ENCODE results near the gene USP12.
"Not testable (repeated sequence)": the region's sequence is repeated elsewhere in the genome, so short reads cannot be mapped to it uniquely, and the experiment has no call there.

The USP12 gene

DNA sequence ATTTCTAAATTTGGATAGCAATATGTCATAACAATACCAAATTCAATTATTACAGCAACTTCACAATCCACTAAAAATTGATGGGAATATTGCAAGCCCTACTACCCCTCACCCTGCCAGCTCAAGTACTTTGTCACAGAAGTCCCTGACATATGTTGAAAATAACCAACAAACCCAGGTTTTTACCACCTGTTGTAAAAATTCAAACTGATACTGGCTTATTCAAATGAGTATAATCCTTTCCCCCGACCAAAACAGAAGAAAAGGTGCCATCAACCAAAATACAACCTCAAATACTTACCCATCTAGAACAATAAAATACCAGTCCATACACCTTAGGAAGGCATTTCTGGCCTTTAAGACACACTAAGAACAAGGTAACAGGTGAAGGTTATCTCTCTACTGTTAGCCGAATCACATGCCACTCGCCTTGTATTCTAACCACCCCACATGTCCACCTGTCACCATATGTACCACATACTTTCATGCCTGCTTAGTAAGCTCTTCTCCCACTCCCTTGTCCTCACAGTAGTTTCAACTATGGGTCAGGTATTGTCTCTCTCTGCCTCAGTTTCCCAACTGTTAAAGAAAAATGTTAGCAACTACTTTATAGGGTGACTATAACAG, 53.1 kb downstream of the USP12 start:
- DNase-seq, result no peak

- DNase-seq, result no peak
These were observed 53.7 kb downstream of the USP12 start for GRCh38 chr13:27117952-27118351.

DNA sequence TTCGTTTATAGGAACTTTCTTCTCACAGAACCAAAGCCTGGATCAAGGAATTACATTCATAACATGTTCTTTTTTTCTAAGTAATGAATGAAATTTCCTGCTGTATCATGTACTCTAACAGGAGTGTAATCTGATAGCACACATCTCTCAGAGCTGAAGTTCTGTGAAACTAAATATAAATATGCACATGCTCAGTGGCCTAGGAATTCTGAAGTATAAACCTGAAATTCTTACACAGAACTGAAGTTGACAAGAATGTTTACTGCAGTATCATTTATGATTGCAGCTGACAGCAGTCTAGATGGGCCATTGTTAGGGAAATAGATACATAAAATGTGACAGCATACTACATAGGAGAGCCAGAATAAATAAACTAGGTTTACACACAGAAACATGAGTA, 54.5 kb downstream of the USP12 start:
- DNase-seq, result no peak

GRCh38 chr13:27113436-27113835, 58.2 kb downstream of the USP12 start:
- DNase-seq, result no peak

- DNase-seq, result no peak
These were observed 59.6 kb downstream of the USP12 start for GRCh38 chr13:27112006-27112405.

DNA sequence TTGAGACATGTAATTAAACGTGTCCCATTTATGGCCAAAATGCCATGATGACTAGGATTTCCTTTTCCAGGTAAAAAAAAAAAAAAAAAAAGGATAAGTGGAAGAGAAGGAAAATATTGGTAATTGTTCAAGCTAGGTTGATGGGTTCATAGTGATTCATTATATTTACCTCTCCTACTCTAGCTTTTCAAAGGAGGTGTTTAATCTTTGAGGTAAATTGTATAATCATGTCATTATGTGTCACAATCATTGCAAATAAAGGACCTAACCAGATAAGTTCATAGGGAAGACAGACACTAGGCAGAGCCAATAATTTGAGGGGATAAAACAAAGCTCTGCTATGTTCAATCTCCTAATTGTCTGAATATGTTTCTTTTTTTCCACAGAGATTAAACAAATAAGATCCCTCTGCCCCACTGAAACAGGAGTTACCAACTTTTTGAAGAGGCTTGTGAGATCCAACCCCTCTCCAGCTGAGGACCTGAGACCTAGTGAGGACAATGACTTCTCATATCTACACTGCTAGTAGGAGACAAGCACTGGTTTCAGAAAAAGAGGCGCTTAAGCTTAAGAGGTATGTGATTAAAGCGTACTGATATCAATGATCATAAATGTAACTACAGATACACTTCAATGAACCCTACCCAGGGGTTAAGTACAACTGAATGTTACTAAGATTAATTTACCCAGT, 61.4 kb downstream of the USP12 start:
- no peak for DNase-seq

DNA sequence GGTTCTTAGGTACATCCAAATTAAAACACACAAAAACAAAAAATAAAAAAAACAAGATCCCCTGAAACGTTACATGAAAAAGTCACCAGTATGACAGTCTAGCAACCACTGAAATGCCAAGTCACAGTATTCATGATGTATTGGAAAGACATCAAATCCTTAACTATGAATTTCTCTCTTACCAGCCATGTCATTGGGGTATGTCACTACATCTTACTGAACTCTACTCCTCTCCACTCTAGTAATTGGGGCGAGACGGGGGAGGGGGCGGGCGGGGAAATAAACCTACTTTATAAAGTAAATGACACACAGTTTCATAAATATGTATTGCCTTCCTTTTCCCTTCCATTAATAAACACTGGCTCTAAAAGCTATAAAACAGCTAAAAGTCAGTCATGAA, 65.5 kb downstream of the USP12 start:
- no peak for DNase-seq

- no peak for DNase-seq
These were observed 67.0 kb downstream of the USP12 start for GRCh38 chr13:27104606-27105005.

DNA sequence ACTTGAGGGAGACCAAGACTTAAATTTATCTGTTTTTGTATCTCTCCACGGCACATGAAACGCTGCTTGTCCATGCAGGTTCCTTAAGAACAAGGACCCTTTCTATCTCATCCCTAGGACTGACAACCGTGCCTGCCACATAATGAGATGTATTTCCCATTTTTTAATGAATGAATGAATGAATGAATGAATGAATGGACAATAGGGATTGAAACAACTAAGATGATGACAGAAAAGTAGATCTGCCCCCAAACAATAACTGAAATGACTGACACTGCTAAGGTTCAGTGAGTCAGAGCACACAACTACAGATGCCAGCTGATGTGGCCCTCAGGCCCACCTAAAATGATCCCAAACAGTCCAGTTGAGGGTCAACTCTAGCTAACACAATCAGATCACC, 69.8 kb downstream of the USP12 start:
- no peak for DNase-seq

- DNase-seq, result no peak
These were observed 70.3 kb downstream of the USP12 start for GRCh38 chr13:27101289-27101688.

GRCh38 chr13:27097691-27098090, 73.9 kb downstream of the USP12 start:
- DNase-seq, result no peak

- DNase-seq, result no peak
These were observed 80.2 kb downstream of the USP12 start for GRCh38 chr13:27091451-27091850.

- DNase-seq, result no peak
These were observed 83.0 kb downstream of the USP12 start for GRCh38 chr13:27088619-27089018.

- DNase-seq, result no peak
These were observed 84.9 kb downstream of the USP12 start for GRCh38 chr13:27086599-27087265.

DNA sequence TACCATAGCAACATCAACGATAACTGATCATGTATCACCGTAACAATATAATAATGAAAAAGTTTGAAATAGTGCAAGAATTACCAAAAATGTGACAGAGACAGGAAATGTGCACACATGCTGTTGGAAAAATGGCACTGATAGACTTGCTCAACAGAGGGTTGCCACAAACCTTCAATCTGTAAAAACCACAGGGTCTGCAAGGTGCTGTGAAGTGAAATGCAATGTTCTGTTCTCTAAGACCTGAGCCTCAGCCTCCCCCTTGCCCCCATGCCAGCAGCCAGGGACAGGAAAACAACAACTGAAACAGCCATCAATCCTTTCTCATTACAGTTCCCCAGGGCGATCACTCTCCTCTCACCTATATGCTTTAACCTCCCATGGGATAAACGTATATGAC, 88.4 kb downstream of the USP12 start:
- no peak for DNase-seq

- DNase-seq, result no peak
These were observed 89.5 kb downstream of the USP12 start for GRCh38 chr13:27081893-27082679.

- no peak for DNase-seq
These were observed 91.3 kb downstream of the USP12 start for GRCh38 chr13:27080018-27080948.

- no peak for DNase-seq
These were observed 92.1 kb downstream of the USP12 start for GRCh38 chr13:27079421-27079958.

- no peak for DNase-seq
These were observed 94.2 kb downstream of the USP12 start for GRCh38 chr13:27077451-27077850.

GRCh38 chr13:27076421-27076820, 95.2 kb downstream of the USP12 start:
- DNase-seq, result no peak

GRCh38 chr13:27073186-27073585, 98.4 kb downstream of the USP12 start:
- no peak for DNase-seq

GRCh38 chr13:27066123-27066522, 105.5 kb downstream of the USP12 start:
- DNase-seq, result not testable (repeated sequence)

All from effector CD4-positive, alpha-beta T cell (primary cell).